ENCODE results near the gene TMEM53.

GRCh38 chr1:44611419-44611818 is 62.9 kb downstream of the TMEM53 start:
- TF ChIP-seq, protein P1, sequence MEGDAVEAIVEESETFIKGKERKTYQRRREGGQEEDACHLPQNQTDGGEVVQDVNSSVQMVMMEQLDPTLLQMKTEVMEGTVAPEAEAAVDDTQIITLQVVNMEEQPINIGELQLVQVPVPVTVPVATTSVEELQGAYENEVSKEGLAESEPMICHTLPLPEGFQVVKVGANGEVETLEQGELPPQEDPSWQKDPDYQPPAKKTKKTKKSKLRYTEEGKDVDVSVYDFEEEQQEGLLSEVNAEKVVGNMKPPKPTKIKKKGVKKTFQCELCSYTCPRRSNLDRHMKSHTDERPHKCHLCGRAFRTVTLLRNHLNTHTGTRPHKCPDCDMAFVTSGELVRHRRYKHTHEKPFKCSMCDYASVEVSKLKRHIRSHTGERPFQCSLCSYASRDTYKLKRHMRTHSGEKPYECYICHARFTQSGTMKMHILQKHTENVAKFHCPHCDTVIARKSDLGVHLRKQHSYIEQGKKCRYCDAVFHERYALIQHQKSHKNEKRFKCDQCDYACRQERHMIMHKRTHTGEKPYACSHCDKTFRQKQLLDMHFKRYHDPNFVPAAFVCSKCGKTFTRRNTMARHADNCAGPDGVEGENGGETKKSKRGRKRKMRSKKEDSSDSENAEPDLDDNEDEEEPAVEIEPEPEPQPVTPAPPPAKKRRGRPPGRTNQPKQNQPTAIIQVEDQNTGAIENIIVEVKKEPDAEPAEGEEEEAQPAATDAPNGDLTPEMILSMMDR (conservative IDR thresholded peaks at IDR 0.05; ENCODE audit: low read depth, low read length), result no peak
- TF ChIP-seq EZH2phosphoT487 (IDR thresholded peaks at IDR 0.05; ENCODE audit: borderline replicate concordance, low read length) (no peak), EZH2 (IDR thresholded peaks at IDR 0.05; ENCODE audit: low read length, unreplicated experiment) (no peak)
